Measurements from ENCODE around the gene CSH2.

CSH2 gene

GRCh38 chr17:63859257-63859656 is 14.2 kb downstream of the CSH2 start:
- TF ChIP-seq NFIC (IDR thresholded peaks at IDR 0.05) (no peak), CEBPB (IDR thresholded peaks at IDR 0.05) (no peak)

- no peak for TF ChIP-seq TEAD4 (IDR thresholded peaks at IDR 0.05)
- TF ChIP-seq CREB1 (IDR thresholded peaks at IDR 0.05; ENCODE audit: low read depth) = no peak
- TF ChIP-seq, protein P1, sequence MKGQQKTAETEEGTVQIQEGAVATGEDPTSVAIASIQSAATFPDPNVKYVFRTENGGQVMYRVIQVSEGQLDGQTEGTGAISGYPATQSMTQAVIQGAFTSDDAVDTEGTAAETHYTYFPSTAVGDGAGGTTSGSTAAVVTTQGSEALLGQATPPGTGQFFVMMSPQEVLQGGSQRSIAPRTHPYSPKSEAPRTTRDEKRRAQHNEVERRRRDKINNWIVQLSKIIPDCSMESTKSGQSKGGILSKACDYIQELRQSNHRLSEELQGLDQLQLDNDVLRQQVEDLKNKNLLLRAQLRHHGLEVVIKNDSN (IDR thresholded peaks at IDR 0.05) = no peak
- TF ChIP-seq YY1 (IDR thresholded peaks at IDR 0.05; ENCODE audit: low read depth) = no peak
Measured at GRCh38 chr17:63855185-63855584, 18.3 kb downstream of the CSH2 start.

GRCh38 chr17:63854709-63855108 is 18.8 kb downstream of the CSH2 start:
- no peak for TF ChIP-seq NFIC (IDR thresholded peaks at IDR 0.05)
- TF ChIP-seq FOXM1 (IDR thresholded peaks at IDR 0.05; ENCODE audit: borderline replicate concordance, low read depth) = no peak
- TF ChIP-seq TEAD4 (IDR thresholded peaks at IDR 0.05) = no peak
- TF ChIP-seq EGR1 (IDR thresholded peaks at IDR 0.05) = no peak
- no peak for TF ChIP-seq MAX (IDR thresholded peaks at IDR 0.05)
- no peak for TF ChIP-seq ZBTB7A (IDR thresholded peaks at IDR 0.05; ENCODE audit: low read depth)
- TF ChIP-seq REST (IDR thresholded peaks at IDR 0.05; ENCODE audit: low read depth) = no peak
- TF ChIP-seq CEBPB (IDR thresholded peaks at IDR 0.05) = no peak
- TF ChIP-seq TCF12 (IDR thresholded peaks at IDR 0.05; ENCODE audit: low read depth) = no peak

GRCh38 chr17:63853260-63853659 is 20.2 kb downstream of the CSH2 start:
- TF ChIP-seq TAF1 (IDR thresholded peaks at IDR 0.05; ENCODE audit: low read depth) (no peak), FOXM1 (IDR thresholded peaks at IDR 0.05; ENCODE audit: borderline replicate concordance, low read depth) (no peak), CEBPB (IDR thresholded peaks at IDR 0.05) (no peak), YY1 (IDR thresholded peaks at IDR 0.05; ENCODE audit: low read depth) (no peak), REST (IDR thresholded peaks at IDR 0.05; ENCODE audit: low read depth) (no peak), TEAD4 (IDR thresholded peaks at IDR 0.05) (no peak), ZBTB7A (IDR thresholded peaks at IDR 0.05; ENCODE audit: low read depth) (no peak), MAX (IDR thresholded peaks at IDR 0.05) (no peak), EGR1 (IDR thresholded peaks at IDR 0.05) (no peak), RAD21 (IDR thresholded peaks at IDR 0.05; ENCODE audit: low read depth) (no peak), NFIC (IDR thresholded peaks at IDR 0.05) (no peak), CREB1 (IDR thresholded peaks at IDR 0.05; ENCODE audit: low read depth) (no peak), TCF12 (IDR thresholded peaks at IDR 0.05; ENCODE audit: low read depth) (no peak), EP300 (IDR thresholded peaks at IDR 0.05; ENCODE audit: borderline replicate concordance) (no peak)
- TF ChIP-seq, protein P1 (IDR thresholded peaks at IDR 0.05) = no peak

- TF ChIP-seq EP300 (IDR thresholded peaks at IDR 0.05; ENCODE audit: borderline replicate concordance) = no peak
- TF ChIP-seq, protein P1 (IDR thresholded peaks at IDR 0.05) = no peak
Measured at GRCh38 chr17:63850401-63850800, 23.1 kb downstream of the CSH2 start.

GRCh38 chr17:63848834-63849689 is 24.4 kb downstream of the CSH2 start:
- TF ChIP-seq REST (IDR thresholded peaks at IDR 0.05; ENCODE audit: low read depth) (no peak), EP300 (IDR thresholded peaks at IDR 0.05; ENCODE audit: borderline replicate concordance) (peak; percentile 17; the same call in 1 of the 2 replicates), TAF1 (IDR thresholded peaks at IDR 0.05; ENCODE audit: low read depth) (no peak), NFIC (IDR thresholded peaks at IDR 0.05) (no peak), FOXM1 (IDR thresholded peaks at IDR 0.05; ENCODE audit: borderline replicate concordance, low read depth) (no peak), TCF12 (IDR thresholded peaks at IDR 0.05; ENCODE audit: low read depth) (0 out of 2 replicates have a peak, but pooled peaks have one; percentile 40), CEBPB (IDR thresholded peaks at IDR 0.05) (no peak), EGR1 (IDR thresholded peaks at IDR 0.05) (no peak), ZBTB7A (IDR thresholded peaks at IDR 0.05; ENCODE audit: low read depth) (no peak), RAD21 (IDR thresholded peaks at IDR 0.05; ENCODE audit: low read depth) (no peak), MAX (IDR thresholded peaks at IDR 0.05) (peak; percentile 100), CREB1 (IDR thresholded peaks at IDR 0.05; ENCODE audit: low read depth) (peak; percentile 87), TEAD4 (IDR thresholded peaks at IDR 0.05) (no peak)
- TF ChIP-seq, protein P1 (IDR thresholded peaks at IDR 0.05) = peak; percentile 93
